Fibroblast of gingiva (primary cell): ENCODE measurements around the gene RC3H2.

Experiments used
- DNase-seq: peaks from one replicate; pipeline ENCODE4 v3.0.0-alpha.2; 2011; ENCODE audit warnings: low read depth

Gene RC3H2, protein sequence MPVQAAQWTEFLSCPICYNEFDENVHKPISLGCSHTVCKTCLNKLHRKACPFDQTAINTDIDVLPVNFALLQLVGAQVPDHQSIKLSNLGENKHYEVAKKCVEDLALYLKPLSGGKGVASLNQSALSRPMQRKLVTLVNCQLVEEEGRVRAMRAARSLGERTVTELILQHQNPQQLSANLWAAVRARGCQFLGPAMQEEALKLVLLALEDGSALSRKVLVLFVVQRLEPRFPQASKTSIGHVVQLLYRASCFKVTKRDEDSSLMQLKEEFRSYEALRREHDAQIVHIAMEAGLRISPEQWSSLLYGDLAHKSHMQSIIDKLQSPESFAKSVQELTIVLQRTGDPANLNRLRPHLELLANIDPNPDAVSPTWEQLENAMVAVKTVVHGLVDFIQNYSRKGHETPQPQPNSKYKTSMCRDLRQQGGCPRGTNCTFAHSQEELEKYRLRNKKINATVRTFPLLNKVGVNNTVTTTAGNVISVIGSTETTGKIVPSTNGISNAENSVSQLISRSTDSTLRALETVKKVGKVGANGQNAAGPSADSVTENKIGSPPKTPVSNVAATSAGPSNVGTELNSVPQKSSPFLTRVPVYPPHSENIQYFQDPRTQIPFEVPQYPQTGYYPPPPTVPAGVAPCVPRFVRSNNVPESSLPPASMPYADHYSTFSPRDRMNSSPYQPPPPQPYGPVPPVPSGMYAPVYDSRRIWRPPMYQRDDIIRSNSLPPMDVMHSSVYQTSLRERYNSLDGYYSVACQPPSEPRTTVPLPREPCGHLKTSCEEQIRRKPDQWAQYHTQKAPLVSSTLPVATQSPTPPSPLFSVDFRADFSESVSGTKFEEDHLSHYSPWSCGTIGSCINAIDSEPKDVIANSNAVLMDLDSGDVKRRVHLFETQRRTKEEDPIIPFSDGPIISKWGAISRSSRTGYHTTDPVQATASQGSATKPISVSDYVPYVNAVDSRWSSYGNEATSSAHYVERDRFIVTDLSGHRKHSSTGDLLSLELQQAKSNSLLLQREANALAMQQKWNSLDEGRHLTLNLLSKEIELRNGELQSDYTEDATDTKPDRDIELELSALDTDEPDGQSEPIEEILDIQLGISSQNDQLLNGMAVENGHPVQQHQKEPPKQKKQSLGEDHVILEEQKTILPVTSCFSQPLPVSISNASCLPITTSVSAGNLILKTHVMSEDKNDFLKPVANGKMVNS

DNA sequence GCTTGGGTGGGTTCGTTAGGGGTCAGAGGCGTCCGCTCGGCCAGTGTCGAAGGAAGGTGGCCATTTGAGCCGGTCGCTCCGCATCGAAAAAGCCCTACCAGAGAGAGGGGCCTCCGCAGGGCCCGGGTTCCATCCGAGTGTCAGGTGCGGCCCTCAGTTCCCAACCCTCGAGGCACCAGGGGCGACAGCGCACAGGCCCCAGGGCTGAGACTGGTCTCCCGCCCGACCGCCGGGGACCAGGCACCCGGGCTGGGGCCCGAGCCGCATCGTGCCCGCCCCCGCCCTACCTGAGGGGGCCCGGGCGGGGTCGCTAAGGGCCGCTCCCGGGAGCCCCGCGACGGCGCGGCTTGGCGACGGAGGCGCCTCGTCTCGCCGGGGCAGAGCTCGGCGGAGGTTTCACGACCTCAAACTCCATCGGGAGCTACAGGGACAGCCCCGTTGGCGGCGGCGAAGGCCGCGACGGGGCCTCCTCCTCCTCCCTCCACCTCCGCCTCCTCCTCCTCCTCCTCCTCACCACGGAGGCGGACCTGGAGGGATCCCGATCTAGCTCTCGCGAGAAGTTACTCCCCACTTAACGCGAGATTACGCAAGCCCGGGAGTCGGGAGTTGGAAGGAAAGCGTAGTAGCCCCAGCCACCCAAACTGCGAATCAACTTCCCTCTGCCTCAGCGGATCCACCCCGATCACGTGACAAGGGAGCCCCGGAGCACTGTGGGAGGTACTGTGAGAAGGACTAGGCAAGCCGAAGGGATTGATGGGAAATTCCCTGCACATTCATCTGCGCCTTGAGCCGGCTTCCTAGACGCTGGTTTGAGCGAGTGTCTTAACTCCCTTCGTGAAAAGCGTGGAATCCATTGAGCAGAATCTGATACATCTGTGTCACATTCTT is at the start of gene RC3H2:
TSS of gene RC3H2 (minus strand) at position 537 of the 888 bp plus-strand sequence. CDS start 7,850 bp downstream, outside the sequence.
- peak; percentile 100 for DNase-seq

DNA sequence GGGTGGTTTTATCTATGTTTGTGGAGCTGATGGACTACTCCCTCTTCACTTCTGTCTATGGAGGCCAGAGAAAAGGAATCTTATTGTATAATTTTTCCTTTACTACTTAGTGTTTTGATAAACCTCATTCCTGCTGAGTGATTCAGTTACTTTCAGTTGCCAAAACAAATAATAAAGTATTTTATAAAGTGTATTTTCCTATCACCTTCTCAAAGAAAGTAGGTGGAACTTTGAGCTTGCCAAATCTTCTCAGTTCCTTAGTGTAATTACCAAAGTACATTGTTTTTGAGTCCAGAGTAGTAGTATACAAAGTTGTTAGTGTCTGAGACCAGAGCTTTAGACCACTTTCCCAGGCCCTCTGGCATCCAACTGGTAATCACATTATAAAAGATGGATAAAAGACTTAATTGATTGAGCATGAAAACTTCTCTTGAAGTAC is 49.1 kb upstream of the RC3H2 start:
- no peak for DNase-seq

DNA sequence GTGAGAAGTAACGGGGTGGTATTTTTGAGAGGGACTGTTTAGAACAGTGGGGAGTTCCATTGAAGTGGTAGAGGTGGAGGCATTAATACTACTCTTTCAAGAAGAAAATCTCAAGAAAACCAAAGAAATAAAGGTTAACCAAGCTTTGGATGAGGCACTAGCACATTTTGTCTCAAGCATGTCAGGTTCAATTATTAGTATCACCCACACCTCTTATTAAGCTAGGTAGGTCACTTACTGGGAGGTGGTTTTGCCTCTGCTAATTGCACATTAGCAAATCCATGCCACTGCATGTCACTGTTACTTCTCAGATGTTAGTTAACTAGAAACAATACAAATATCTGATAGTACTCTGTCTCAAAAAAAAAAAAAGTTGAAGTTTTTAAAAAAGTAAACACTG is 45.9 kb upstream of the RC3H2 start:
- no peak for DNase-seq

DNA sequence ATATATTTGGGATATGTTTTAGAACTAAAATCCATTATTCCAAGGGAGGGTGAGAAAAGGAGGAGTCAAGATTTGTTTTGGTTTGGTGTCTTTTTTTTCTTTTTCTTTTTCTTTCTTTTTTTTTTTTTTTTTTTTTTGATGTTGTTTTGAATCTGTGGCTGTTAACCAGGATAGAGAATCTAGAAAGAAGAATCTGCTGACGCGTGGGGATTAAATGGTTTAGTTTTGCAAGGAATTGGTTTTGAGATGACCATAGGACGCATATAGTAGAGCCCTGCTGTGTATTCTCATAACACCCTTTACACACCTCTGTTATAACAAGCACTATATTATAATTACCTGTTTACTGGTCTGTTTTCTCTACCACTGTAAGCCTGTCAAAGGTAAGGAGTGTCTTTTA is 45.1 kb upstream of the RC3H2 start:
- no peak for DNase-seq

DNA sequence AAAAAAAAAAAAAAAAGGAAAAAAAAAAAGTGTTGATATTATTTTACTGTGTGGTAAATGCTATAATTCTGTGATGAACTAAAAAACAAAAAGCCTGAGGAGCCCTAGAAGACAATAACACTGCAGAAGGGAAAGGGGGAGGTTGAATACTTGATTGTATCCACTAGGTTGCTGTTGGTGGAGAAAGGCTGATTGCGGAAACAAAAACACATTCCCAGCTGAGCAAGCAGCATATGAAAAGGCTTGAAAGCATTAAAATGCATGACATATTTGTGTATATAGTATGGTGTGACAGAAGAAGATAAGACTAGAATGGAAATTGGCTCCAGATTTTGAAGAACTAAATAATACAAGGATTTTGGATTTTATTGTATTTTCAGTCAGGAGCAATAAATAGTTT is 44.5 kb upstream of the RC3H2 start:
- DNase-seq: no peak

DNA sequence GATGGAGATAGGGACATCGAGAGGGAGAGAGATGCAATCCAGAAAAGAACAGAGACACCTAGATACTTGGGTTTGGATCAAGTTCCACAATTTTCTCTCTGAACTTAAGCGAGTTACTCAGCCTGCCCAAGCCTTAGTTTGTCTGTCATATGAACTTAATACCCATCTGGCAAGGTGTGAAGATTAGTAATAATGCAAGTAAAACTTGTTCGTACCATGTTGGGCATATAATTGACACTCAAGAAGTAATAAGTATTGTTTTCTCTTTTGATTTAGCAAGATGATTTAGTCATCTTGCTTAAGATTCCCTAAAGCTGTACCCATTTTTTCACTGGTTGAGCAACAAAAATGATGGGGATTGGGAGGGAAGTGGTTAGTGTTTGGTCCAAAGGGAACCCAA is 43.2 kb upstream of the RC3H2 start:
- no peak for DNase-seq

DNA sequence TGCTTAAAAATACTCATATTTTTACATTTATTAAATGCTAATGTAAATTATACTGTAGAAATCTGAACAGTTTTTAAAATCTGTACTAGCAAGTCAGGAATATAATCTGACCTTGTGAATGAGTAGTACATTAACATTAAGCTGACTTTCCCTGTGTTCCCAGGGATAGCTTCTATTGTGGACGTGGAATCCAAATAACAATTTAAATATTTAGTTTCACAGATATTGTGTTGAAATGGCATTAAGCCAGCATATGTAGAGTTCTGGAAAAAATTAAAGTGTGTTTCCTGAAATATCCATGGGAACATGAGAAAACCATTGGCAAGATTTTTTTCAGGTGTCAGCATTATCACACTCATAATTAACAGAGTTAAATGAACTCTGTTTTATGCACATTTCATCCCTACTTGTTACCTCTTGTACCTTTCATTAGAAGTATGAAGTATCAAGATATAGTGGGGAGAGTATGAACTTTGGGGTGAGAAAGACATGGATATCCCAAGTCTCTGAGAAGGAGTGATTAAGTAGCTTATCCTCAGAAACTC is 41.4 kb upstream of the RC3H2 start:
- DNase-seq: no peak

DNA sequence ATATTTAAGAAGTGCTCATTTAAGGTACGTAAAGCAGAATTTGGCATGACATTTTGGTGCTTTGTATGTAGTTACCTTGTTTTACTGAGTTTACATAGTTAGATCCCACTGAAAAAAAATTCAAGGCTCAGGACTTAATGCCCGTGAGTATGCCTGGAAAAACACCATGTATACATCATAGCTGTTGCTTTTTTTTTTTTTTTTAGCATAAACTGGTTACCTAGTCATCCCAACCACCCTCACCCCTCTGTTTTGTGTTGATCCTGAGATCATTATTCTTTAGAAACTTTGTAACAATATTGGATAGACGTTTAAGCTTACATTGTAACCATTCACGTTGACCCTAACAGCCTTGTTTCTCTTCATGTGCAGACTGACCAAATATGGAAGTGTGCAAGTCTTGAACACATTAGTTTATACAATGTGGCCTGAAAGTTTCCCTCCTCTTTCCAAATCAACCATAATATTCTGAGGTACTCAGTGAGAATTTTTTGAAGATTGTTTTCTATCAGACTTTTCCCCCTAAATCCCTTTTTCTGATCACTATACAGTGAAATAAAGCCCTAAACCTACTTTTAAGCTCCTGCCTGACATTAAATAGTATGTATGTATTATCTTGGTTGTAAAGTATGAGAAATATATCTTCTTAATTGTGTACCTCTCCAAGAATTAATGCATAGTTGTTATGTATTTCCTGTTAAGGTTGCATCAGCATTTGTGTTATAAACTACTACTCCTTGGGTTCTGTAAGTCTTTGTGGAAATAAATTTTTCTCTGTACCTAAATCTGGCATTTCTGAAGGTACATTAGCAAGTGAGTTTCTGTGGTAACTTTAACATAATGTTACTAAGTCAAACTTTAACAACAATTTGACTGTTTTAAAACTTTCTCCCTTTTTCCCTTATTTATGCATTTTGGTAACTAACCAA is 40.1 kb upstream of the RC3H2 start:
- no peak for DNase-seq

DNA sequence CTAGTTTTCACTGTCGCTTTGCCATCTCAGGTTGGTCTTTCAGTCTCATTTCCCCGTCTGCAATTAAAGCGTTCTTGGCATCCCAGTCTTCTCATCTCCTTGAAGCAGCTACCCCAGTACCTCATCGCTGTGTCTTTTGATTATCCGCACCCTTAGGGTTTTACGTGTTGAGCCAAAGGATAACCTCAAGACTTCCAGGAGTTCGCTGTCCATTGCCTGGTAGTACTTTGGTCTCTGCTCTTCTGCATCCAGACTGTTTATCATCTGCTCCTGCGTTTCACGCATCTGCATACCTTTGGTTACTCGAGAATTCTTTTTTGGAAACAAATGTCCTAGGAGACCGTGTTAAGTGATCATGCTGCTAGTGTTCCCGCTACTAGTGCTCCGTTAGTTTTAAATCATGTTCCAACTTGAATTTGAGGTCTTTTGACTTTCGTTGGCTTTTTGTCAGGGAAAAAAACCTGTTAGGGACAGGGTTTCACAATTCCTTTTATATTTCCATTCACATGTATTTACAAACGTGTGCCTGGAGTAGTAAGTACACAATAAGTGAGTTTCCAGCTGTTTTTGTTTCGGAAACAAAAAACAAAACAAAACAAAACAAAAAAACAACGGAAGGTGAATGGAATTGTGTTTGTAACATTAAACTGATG is 36.5 kb upstream of the RC3H2 start:
- peak; percentile 50 for DNase-seq

DNA sequence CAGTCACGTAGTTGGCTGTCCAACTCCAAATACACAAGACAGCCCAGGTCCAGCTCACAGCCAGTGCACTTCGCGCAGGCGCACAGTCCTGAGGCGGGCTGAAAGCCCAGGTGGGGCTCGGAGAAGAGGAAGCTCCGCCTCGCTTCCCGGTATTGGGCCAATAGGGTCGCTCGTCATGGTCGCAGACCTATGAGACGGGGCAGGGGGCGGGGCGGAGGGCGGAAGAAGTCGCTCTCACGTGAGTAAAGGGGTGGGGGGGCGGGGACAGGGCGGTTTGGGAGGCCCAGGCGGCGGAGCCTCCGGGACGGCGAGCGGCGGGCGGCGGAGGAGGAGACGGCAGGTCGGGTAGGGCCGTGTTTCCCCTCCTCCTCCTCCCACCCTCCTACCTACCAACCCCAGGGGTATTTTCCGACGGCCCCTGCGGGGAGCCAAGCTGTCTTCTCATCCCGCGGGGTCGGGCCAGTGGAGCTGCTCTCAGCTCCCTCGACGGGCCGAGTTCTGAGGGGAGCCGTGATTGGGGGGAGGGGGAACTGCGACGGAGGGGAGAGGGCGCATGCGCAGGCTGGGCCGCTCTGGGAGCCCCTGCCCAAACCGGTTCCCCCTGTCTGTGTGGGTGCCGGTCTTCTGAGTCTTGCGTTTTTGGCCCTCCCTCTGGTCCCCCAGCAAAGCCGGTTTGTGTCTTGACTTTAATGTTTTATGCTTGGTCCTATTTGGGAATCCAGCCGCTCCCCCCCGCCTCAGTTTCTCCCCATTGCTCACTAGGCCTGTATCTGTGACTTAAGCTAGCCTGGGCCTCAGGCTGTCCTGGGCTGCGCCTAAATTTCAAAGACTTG is 35.8 kb upstream of the RC3H2 start, which contains the start of gene RABGAP1:
TSS of gene RABGAP1 (plus strand) at position 272 of the 833 bp plus-strand sequence. CDS start 16,040 bp downstream, outside the sequence.
- DNase-seq: peak; percentile 98

DNA sequence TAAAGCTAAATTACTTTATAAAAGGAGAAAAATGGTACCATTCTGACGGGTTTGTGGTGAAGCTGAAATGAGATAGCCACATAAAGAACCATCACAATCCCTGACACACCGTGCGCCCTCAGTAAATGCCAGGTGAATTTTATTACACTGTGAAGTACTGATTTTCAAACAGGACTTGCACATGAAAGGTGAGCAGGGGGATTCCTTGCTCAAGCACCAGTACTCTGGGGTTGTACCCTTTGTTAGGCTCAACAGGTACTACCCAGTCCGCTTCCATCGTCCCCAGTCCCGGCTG is 35.2 kb upstream of the RC3H2 start:
- no peak for DNase-seq

DNA sequence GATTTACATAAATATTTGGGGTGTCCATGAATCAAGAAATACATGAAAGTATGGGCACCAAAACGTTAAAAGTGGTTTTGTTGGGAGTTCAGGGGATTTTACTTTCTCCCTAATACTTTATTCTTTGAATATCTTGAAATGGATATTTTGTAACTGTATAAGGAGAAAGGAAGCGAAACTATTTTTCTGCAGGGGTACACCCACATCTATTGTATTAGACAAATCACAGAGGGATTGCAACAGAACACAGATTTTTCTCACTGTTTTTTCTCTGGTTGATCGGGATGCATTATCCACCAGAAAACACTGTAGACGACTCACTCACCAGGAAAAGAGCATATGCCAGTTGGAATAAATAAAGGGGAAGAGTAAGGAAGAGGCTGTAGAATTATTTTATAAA is 34.4 kb upstream of the RC3H2 start:
- DNase-seq: no peak

DNA sequence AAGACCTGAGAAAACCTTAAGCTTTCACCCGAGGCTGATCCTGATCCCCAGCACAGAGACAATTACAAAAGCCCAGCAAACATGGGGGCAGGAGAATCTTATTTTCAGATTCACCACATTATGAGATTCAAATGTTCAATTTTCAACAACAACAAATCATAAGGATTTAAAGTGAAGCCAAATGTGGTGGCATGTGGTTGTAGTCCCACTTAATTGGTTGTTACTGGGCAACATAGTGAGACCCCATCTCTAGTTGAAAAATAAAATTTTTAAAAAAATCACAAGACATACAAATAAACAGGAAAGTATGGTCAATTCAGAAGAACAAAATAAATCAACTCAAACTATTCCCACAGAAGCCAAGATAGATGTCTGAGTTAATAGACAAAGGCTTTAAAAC is 31.7 kb upstream of the RC3H2 start:
- DNase-seq: no peak

DNA sequence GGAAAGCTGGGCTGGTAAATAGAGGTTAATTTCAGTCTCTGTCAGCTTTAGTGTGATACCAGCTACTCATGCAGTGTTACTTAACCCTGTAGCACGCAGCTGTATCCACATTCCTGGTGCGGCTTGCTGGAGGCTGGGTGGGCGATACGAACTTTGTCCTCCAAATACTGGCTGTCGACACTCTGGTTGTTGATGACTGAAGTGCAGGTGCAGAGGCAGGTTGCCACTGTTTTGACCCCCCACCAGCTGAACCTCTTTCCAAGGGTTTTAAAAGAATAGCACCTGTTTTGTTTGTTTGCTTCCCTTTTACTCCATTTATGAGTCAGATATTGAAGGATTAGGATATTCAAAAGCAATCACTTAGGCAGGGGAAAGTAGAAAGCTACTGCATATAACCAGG is 31.3 kb upstream of the RC3H2 start:
- DNase-seq: no peak

DNA sequence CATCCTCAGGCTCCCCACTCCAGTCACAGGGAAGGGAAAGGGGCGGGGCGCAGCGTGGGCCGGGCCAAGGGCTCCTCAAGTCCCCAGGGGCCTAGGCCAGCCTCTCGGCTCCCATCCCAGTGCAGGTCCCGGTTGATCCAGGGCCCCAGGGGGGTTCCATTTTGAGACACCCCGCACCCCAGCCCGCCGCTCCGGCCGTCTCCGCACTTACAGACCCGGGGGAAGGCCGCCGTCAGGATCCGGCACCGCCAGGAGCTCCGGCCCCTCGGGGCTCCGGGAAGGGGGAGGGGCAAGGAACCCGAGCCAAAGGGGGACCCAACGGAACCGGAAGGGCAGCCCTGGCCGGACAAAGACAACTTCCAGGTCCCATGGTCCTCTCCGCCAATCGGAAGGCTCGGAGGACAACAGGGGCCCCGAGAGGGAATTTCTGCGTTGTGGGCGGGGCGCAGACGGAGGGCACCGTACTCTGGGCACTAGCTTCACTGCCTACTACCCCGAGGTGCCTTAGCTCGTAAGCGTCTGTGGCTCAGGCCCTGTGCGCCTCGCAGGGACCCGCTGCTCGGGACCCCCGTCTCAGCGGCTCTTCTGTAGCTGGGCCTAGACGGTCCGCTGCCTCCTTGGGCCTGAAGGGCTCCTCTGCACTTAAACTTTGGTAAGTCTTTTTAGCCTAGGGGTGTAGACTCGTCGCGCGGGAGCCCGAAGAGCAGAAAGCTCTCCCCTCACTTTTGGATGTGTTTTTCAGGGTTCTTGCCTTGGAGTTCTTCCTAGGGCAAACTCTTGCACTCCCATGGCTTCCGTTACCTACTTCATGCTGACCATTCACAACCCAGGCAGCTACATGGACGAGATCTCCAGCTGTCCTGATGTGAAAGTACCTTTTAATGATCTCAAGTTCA is 26.3 kb upstream of the RC3H2 start, which contains the start of gene ZBTB26:
TSS of gene ZBTB26 (minus strand) at position 287 of the 896 bp plus-strand sequence. CDS start 11,578 bp downstream, outside the sequence.
- peak; percentile 93 for DNase-seq

DNA sequence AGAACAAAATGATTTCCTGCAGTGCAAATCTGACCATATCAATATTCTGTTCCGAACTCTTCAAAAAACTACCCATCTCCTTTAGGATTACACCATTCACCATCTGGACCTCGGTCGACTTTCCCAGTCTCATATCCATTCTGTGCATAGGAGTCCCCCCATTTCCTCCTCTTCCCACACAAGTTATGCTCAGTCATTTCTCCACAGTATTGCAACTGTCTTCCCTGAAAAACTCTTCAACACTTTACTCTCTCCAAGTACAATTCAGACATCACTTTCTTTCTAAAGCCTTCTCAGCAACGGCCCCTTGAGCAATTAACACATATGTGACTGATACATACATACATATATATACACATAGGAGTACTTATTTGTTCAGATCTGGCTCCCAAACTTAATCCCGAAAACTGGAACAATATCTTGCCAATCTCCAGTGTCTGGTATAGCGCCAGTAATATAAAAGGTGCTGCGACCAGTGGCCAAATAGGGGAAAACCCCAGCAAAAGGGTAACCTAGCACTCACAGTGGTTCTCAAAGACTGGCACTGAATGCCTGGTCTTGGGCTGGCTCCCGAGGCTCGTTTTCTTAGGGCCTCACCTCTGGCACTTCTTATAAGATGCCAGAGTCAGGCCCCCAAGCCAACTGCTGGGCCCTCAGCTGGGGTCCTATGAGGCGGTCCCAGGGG is 25.5 kb upstream of the RC3H2 start:
- DNase-seq: no peak
